Ishikawa (cell line): Measurements from ENCODE around the gene NEURL1.

Source experiments
- CEBPB ChIP-seq: IDR thresholded peaks from 2 replicates; pipeline ENCODE4 v1.6.1; 2012
- CREB1 ChIP-seq: IDR thresholded peaks from 2 replicates; pipeline ENCODE4 v1.6.1; 2012; ENCODE audit warnings: low read depth
- EGR1 ChIP-seq: IDR thresholded peaks from 2 replicates; pipeline ENCODE4 v1.6.1; 2012
- EP300 ChIP-seq: IDR thresholded peaks from 2 replicates; pipeline ENCODE4 v1.6.1; 2012; ENCODE audit warnings: borderline replicate concordance
- FOXM1 ChIP-seq: IDR thresholded peaks from 2 replicates; pipeline ENCODE4 v1.6.1; 2012; ENCODE audit warnings: low read depth, borderline replicate concordance
- MAX ChIP-seq: IDR thresholded peaks from 2 replicates; pipeline ENCODE4 v1.6.1; 2012
- NFIC ChIP-seq: IDR thresholded peaks from 2 replicates; pipeline ENCODE4 v1.6.1; 2012
- RAD21 ChIP-seq: IDR thresholded peaks from 2 replicates; pipeline ENCODE4 v1.6.1; 2012; ENCODE audit warnings: low read depth
- REST ChIP-seq: IDR thresholded peaks from 2 replicates; pipeline ENCODE4 v1.6.1; 2012; ENCODE audit warnings: low read depth, mild to moderate bottlenecking
- TAF1 ChIP-seq: IDR thresholded peaks from 2 replicates; pipeline ENCODE4 v1.6.1; 2012; ENCODE audit warnings: low read depth, mild to moderate bottlenecking
- TCF12 ChIP-seq: IDR thresholded peaks from 2 replicates; pipeline ENCODE4 v1.6.1; 2012; ENCODE audit warnings: low read depth
- TEAD4 ChIP-seq: IDR thresholded peaks from 2 replicates; pipeline ENCODE4 v1.6.1; 2012
- USF1 ChIP-seq: IDR thresholded peaks from 2 replicates; pipeline ENCODE4 v1.6.1; 2012
- YY1 ChIP-seq: IDR thresholded peaks from 2 replicates; pipeline ENCODE4 v1.6.1; 2012; ENCODE audit warnings: low read depth
- ZBTB7A ChIP-seq: IDR thresholded peaks from 2 replicates; pipeline ENCODE4 v1.6.1; 2012; ENCODE audit warnings: low read depth

The NEURL1 gene

GRCh38 chr10:103636492-103636891 is 143.0 kb downstream of the NEURL1 start:
- TF ChIP-seq TEAD4 = no peak
- TF ChIP-seq RAD21 = no peak
- TF ChIP-seq NFIC = no peak
- TF ChIP-seq CEBPB = no peak
- no peak for TF ChIP-seq REST
- no peak for TF ChIP-seq ZBTB7A
- TF ChIP-seq EP300 = no peak
- no peak for TF ChIP-seq YY1
- TF ChIP-seq FOXM1 = no peak
- TF ChIP-seq USF1 = no peak
- TF ChIP-seq TCF12 = no peak

GRCh38 chr10:103637011-103637410 is 143.5 kb downstream of the NEURL1 start:
- TF ChIP-seq MAX = no peak
- TF ChIP-seq RAD21 = no peak
- no peak for TF ChIP-seq EGR1
- no peak for TF ChIP-seq ZBTB7A
- no peak for TF ChIP-seq CEBPB

- no peak for TF ChIP-seq NFIC
- TF ChIP-seq EP300 = no peak
- TF ChIP-seq USF1 = no peak
These were observed 144.5 kb downstream of the NEURL1 start for GRCh38 chr10:103637927-103638557.

GRCh38 chr10:103638948-103639347 is 145.4 kb downstream of the NEURL1 start:
- no peak for TF ChIP-seq ZBTB7A
- TF ChIP-seq RAD21 = no peak
- no peak for TF ChIP-seq MAX
- TF ChIP-seq CEBPB = no peak
- TF ChIP-seq CREB1 = no peak
- no peak for TF ChIP-seq REST
- TF ChIP-seq USF1 = no peak
- no peak for TF ChIP-seq YY1
- no peak for TF ChIP-seq NFIC
- no peak for TF ChIP-seq EP300
- TF ChIP-seq FOXM1 = no peak
- TF ChIP-seq TAF1 = no peak

- TF ChIP-seq MAX (no peak), CREB1 (no peak), RAD21 (no peak), FOXM1 (no peak), ZBTB7A (no peak), USF1 (no peak)
These were observed 147.1 kb downstream of the NEURL1 start for GRCh38 chr10:103640436-103641181.
